ENCODE results near the gene AKR1B15.

Gene AKR1B15

DNA sequence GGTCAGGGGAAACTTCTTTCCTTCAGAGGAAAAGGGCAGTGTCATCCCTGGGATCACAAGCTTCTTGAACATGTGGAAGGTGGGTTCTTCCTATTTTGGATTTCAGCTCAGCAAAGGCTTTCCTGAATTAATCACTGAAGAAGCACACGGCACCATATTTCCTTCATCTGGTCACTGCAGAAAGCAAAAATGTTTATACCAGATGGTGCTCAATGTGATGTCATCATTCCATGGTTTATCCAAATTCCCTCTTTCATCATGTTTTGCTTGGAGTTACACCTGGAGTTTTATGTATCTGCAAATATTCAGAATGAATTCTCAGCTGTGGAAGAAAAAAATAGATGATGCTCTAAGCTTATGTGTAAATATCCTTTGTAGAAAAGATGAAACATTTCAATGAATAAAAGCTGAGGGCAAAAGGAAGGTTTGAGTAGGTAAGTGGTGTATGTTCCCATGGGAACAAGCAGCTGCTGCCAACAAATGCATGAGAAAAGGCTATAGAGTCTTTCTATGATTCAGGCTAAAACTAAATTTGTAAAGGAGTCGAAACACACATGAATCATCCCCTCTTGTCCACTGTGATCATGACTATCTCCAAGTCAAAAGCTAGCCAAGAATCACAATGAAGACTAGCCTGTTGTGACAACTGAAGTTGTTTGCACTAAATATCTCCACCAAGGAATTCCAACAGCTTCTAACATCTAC, 70.9 kb downstream of the AKR1B15 start:
- no peak for DNase-seq

GRCh38 chr7:134622303-134622995, 73.5 kb downstream of the AKR1B15 start:
- DNase-seq: no peak

DNA sequence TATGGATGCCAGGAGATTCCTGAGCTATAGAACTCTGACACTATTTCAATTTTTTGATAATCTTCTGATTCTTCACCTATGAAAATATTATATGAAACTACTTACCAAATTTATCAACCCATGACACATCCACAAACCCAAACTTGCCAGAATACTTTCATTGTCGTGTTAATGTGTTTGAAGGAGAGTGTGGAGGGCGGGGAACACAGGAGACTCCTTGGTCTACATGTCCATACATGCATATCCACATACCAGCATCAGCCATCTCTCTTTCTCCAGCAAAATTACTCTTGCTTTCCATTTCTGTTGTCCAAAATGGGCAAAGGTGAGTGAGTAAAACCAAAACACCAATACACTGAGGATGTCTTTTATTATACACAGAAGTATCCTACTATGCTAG, 74.3 kb downstream of the AKR1B15 start:
- no peak for DNase-seq

DNA sequence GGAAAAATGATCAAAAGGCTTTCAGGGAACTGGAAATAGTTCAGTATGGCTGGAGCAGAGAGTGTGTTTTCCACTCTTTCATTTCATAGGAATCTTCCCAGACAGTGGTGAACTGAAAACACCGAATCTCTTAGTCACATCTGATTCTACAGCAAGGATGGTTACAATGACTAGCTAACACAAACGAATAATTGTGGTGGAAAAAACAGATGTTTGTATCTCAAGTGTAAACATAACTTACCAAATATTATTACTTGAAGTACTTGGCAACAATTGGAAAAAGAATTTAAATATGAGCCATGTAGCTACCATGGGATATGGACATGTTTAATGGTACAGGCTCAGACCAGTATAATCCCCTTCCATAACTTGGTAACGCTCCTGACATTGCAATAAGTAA, 76.6 kb downstream of the AKR1B15 start:
- no peak for DNase-seq

DNA sequence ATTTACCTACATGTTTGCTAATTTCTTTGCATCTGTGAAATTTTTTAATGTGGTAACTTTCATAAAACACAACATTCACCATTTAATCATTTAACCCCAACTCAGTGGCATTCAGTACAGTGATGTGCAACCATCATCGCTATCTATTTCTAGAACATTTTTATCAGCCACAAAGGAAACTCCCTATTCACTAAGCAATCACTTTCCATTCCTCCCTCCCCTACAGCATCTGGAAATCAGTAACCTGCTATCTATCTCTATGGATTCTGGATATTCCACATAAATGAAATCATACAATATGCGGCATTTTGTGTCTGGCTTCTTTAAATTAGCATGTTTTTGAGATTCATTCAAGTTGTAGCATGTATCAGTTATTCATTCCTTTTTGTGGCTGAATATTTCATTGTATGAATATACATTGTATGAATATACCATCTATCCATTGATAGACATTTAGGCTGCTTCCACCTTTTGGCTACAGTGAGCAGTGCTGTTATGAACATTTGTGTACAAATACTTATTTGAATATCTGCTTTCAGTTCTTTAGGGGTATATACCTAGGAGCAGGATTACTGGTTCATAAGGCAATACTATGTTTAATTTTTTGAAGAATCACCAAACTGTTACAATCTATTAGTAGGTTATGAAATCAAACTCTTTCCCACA, 78.3 kb downstream of the AKR1B15 start:
- DNase-seq: no peak

DNA sequence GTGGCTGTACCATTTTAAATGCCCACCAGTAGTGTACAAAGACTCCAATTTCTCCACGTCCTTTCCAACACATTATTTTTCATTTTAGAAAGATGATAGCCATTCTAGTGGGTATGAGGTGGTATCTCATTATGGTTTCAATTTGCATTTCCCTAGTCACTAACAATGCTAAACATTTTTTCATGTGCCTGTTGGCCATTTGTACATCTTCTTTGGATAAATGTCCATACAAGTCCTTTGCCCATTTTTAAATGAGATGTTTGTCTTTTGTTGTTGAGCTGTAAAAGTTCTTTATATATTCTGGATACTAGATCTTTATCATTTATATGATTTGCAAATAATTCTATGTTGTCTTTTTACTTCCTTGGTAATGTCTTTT, 78.9 kb downstream of the AKR1B15 start:
- DNase-seq: no peak

- no peak for DNase-seq
Observed at GRCh38 chr7:134629445-134629844, 80.5 kb downstream of the AKR1B15 start.

All from activated effector memory CD4-positive, alpha-beta T cell treated with anti-CD3 and anti-CD28 coated beads, Interleukin-2, amount 50 U/mL, for 16 hours (primary cell).